Measurements from ENCODE around the gene ST6GALNAC3.

ST6GALNAC3 gene

GRCh38 chr1:76433526-76433925 lies 359.0 kb downstream of the ST6GALNAC3 start:
- no peak overlapping the region for H3K27ac ChIP-seq
- TF ChIP-seq ZFX (IDR thresholded peaks at IDR 0.05; ENCODE audit: borderline replicate concordance), result no peak
- no peak for TF ChIP-seq CTCF (IDR thresholded peaks at IDR 0.05)

DNA sequence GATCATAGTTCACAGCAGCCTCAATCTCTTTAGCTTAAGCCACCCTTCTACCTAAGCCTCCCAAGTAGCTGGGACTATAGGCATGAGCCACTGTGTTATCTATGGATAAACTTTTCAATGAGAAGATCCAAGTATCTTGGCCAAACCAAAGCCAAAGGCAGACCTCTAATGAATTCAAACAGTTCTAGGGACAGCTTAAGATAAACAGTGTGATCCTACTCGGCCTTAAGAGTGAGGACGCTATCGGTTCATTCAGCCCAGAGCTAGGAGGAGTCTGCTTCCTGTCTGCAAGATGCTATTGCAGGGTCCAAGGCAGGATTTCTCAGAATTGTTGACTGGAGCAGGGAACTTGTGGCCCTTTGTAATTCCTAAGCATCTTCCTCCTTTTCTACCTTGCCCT lies 368.7 kb downstream of the ST6GALNAC3 start:
- TF ChIP-seq ZFX (IDR thresholded peaks at IDR 0.05; ENCODE audit: borderline replicate concordance), result no peak
- TF ChIP-seq CTCF (IDR thresholded peaks at IDR 0.05), result no peak

DNA sequence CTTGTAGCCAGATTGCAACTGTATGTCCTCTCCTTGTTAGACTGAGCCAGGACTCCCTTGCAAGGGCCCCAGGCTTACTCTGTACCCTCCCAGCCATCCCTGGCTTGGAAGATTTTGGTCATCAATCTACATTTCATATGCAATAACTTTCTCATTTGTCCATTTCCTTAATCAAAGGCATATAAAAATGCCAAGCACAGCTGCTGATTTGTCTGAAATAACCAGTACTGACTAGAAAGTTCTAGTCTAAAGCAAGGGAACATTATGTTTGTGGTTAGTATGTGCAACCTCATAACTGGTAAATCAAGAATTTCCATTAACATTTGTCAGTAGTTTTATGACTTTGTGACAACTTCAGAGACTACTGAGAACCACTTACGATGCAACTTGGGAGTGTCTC lies 370.2 kb downstream of the ST6GALNAC3 start:
- TF ChIP-seq CTCF (IDR thresholded peaks at IDR 0.05) (no peak), ZFX (IDR thresholded peaks at IDR 0.05; ENCODE audit: borderline replicate concordance) (no peak)
- no peak overlapping the region for H3K27ac ChIP-seq

More for the DNA sequence above, 368.7 kb downstream of the ST6GALNAC3 start:
- no peak overlapping the region for H3K27ac ChIP-seq

DNA sequence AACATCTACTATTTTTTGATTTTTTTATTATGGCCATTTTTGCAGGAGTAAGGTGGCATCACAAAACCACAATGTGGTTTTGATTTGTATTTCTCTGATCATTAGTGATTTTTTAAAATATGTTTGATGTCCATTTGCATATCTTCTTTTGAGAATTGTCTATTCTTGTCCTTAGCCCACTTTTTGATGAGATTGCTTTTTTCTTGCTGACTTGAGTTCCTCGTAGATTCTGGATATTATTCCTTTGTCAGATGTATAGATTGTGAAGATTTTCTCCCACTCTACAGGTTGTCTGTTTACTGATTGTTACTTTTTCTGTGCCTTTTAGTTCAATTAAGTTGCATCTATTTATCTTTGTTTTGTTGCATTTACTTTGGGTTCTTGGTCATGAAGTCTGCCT lies 375.7 kb downstream of the ST6GALNAC3 start:
- no peak overlapping the region for H3K27ac ChIP-seq
- no peak for TF ChIP-seq CTCF (IDR thresholded peaks at IDR 0.05)

DNA sequence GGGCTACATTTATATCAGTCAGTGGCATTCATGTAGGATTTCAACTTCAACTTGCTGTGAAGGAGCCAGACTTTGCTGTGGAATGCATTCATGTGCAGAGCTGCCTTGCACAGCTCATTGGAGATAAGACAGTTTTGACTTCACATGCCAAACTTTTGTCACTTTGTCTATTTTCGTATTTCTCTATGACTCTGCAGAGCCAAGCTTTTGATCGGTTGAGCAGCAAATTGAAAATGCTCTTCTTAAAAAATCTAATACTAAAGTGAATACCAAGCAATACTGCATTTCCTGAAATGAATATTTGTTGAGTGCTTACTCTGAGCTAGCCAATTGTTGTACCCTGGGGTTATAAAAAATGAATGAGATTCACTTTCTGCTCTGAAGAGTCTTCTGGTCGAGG lies 388.7 kb downstream of the ST6GALNAC3 start:
- no peak overlapping the region for H3K27ac ChIP-seq
- TF ChIP-seq CTCF (IDR thresholded peaks at IDR 0.05) (no peak), ZFX (IDR thresholded peaks at IDR 0.05; ENCODE audit: borderline replicate concordance) (no peak)

DNA sequence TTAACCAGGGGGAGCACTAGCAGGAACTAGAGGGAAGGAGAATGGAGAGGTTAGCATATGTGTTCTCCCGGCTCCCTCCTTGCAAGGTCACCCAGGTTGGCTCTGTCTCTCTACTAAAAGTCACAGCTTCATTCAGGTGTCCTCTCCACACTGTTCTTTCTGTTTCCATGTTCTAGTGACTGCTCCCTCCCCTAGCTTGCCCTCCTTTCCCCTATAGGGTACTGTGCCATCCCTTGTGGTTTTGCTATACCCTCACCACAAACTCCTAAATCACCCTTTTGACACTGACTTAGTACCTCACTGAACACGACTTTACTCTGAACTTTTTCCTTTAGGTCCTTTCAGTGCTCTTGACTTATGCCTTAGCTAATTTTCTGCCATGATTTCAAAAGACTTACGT lies 389.3 kb downstream of the ST6GALNAC3 start:
- no peak overlapping the region for H3K27ac ChIP-seq

GRCh38 chr1:76465030-76465429 lies 390.5 kb downstream of the ST6GALNAC3 start:
- TF ChIP-seq CTCF (IDR thresholded peaks at IDR 0.05), result no peak
- TF ChIP-seq ZFX (IDR thresholded peaks at IDR 0.05; ENCODE audit: borderline replicate concordance), result no peak
- no peak overlapping the region for H3K27ac ChIP-seq

More for the DNA sequence above, 389.3 kb downstream of the ST6GALNAC3 start:
- TF ChIP-seq ZFX (IDR thresholded peaks at IDR 0.05; ENCODE audit: borderline replicate concordance) (no peak), CTCF (IDR thresholded peaks at IDR 0.05) (no peak)

All from 22Rv1 (cell line).